Endodermal cell (in vitro differentiated cells): ENCODE measurements around the gene RASA2. TPM values are rescaled to one million over a fixed set of nuclear protein-coding genes. Genes with fewer than 3 reads are reported as not detected.

Source experiments
- DNase-seq: peaks from one replicate; pipeline ENCODE4 v3.0.0-alpha.2; 2017
- H3K27ac ChIP-seq: 2 replicates; pipeline ENCODE4 v1.5.1; 2013; ENCODE audit warnings: mild to moderate bottlenecking, low read depth, low read length, moderate library complexity
- H3K27me3 ChIP-seq: 2 replicates; pipeline ENCODE4 v1.6.1; 2013; ENCODE audit warnings: mild to moderate bottlenecking, low read length, moderate library complexity; ENCODE audit not compliant: insufficient read depth, control insufficient read depth, poor library complexity, severe bottlenecking
- H3K36me3 ChIP-seq: 2 replicates; pipeline ENCODE4 v1.7.0; 2013; ENCODE audit warnings: mild to moderate bottlenecking, low read length, moderate library complexity; ENCODE audit not compliant: control insufficient read depth, insufficient read depth
- H3K4me1 ChIP-seq: one replicate; pipeline ENCODE4 v1.7.0; 2013; ENCODE audit warnings: low read length; ENCODE audit not compliant: control insufficient read depth, insufficient read depth
- H3K4me3 ChIP-seq: 2 replicates; pipeline ENCODE4 v1.5.1; 2013; ENCODE audit warnings: mild to moderate bottlenecking, low read length, moderate library complexity
- H3K9ac ChIP-seq: 2 replicates; pipeline ENCODE4 v1.6.1; 2013; ENCODE audit warnings: mild to moderate bottlenecking, low read length, moderate library complexity; ENCODE audit not compliant: poor library complexity, severe bottlenecking; ENCODE audit errors: extremely low read depth
- H3K9me3 ChIP-seq: 2 replicates; pipeline ENCODE4 v1.6.1; 2013; ENCODE audit warnings: mild to moderate bottlenecking, low read length, moderate library complexity; ENCODE audit not compliant: control insufficient read depth
- H3K27ac Mint-ChIP-seq: 2 replicates; pipeline ENCODE4 v1.8.0; 2020; ENCODE audit warnings: mixed read lengths
- H3K27me3 Mint-ChIP-seq: 2 replicates; pipeline ENCODE4 v1.8.0; 2021; ENCODE audit warnings: mild to moderate bottlenecking, mixed read lengths; ENCODE audit not compliant: insufficient read depth
- H3K36me3 Mint-ChIP-seq: 2 replicates; pipeline ENCODE4 v1.8.0; 2020; ENCODE audit warnings: low read depth, mixed read lengths
- H3K4me1 Mint-ChIP-seq: 2 replicates; pipeline ENCODE4 v1.8.0; 2020; ENCODE audit warnings: mixed read lengths
- H3K4me3 Mint-ChIP-seq: 2 replicates; pipeline ENCODE4 v1.8.0; 2020; ENCODE audit warnings: mild to moderate bottlenecking, moderate library complexity, mixed read lengths
- H3K9me3 Mint-ChIP-seq: 2 replicates; pipeline ENCODE4 v1.8.0; 2020; ENCODE audit warnings: mild to moderate bottlenecking, mixed read lengths
- CTCF ChIP-seq: fragments of 200-600 bp; sonication (generic); conservative IDR thresholded peaks from 2 replicates; pipeline ENCODE4 v1.5.0; 2021; ENCODE audit warnings: antibody characterized with exemption, mild to moderate bottlenecking
- WGBS, 2 experiments: methylation state at CpG; one replicate each; pipeline versions ENCODE4 v1.1.5 to v1.1.7; 2013; ENCODE audit warnings: missing lambda C conversion rate in 2 of 2, mixed read lengths in 1 of 2; ENCODE audit not compliant: insufficient coverage in 1 of 2, insufficient read length in 1 of 2; 5-methylcytosine and 5-hydroxymethylcytosine counted together
- total RNA-seq, 2 donors: library from RNA; stranded (reverse); fragmentation: NEBNext Ultra II Directional in 1 of 2; extraction: Animal tissue kit (Norgen Biotek cat#: 25700) in 1 of 2; gene quantifications; 2 replicates in 1 of 2; 3 replicates in 1 of 2; pipeline ENCODE4 v1.2.1, GENCODE V29; 2021

RASA2 gene
- total RNA-seq, 2 donors from 2014 or later = 20.5 to 25.0 TPM

- WGBS, 2 experiments = 71 to 73% methylated on average over 3 of the region's 3 CpGs
- Mint-ChIP-seq H3K27me3 (no peaks in the 10 kb centered on the region), H3K27ac (no peak overlapping the region), H3K9me3 (peaks cover 8% of the 10 kb centered on the region), H3K4me1 (peaks cover 5% of the 10 kb centered on the region), H3K36me3 (no peaks in the 10 kb centered on the region), H3K4me3 (no peak overlapping the region)
- Histone ChIP-seq H3K9me3 (no peaks in the 10 kb centered on the region), H3K36me3 (no peaks in the 10 kb centered on the region), H3K4me1 (no peaks in the 10 kb centered on the region), H3K27me3 (no peaks in the 10 kb centered on the region), H3K4me3 (no peak overlapping the region), H3K27ac (no peak overlapping the region), H3K9ac (no peak overlapping the region)
- no peak for TF ChIP-seq CTCF
- DNase-seq = no peak
These were observed 163.0 kb downstream of the RASA2 start for GRCh38 chr3:141649871-141650270.

DNA sequence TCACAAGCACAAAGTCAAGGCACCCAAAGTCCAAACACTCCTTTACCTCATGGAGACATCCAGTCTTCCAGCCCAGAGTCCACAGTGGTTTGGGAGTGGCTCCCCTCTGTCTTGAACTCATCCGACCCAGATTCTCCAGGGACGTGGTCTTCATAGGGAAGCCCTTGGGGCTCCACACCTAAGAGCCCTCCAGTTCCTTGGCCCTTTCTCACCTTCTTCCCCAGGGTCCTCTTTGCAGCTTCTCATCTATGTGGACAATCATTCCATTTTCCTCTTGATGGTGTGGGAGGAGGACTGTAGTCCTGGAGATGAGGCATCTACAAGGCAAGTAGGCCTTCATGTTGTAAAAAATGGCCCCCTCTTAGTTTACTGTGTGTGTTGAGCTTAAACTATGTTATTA lies 164.0 kb downstream of the RASA2 start:
- peaks cover 8% of the 10 kb centered on the region for H3K9me3 Mint-ChIP-seq
- Histone ChIP-seq H3K36me3 (no peaks in the 10 kb centered on the region), H3K27me3 (no peaks in the 10 kb centered on the region), H3K27ac (no peak overlapping the region), H3K4me3 (no peak overlapping the region), H3K9ac (no peak overlapping the region), H3K4me1 (no peaks in the 10 kb centered on the region), H3K9me3 (no peaks in the 10 kb centered on the region)
- H3K36me3 Mint-ChIP-seq = no peaks in the 10 kb centered on the region
- TF ChIP-seq CTCF = no peak
- H3K4me1 Mint-ChIP-seq = peaks cover 5% of the 10 kb centered on the region
- WGBS, 2 experiments = 92% methylated on average over 2 of the region's 2 CpGs; no CpG with 5 or more reads in 1 of the 2 experiments
- no peaks in the 10 kb centered on the region for H3K27me3 Mint-ChIP-seq
- DNase-seq = no peak
- H3K4me3 Mint-ChIP-seq = no peak overlapping the region
- H3K27ac Mint-ChIP-seq = no peak overlapping the region

- Mint-ChIP-seq H3K4me1 (peaks cover 5% of the 10 kb centered on the region), H3K9me3 (peaks cover 8% of the 10 kb centered on the region)
- WGBS, 2 experiments = 86 to 90% methylated on average over 2 of the region's 2 CpGs
These were observed 164.6 kb downstream of the RASA2 start for GRCh38 chr3:141651409-141651808.

More at GRCh38 chr3:141651409-141651808, 164.6 kb downstream of the RASA2 start:
- DNase-seq = no peak
- H3K4me3 ChIP-seq = no peak overlapping the region
- no peak overlapping the region for H3K9ac ChIP-seq
- no peak overlapping the region for H3K4me3 Mint-ChIP-seq
- no peaks in the 10 kb centered on the region for H3K27me3 ChIP-seq
- no peaks in the 10 kb centered on the region for H3K36me3 Mint-ChIP-seq
- H3K27ac ChIP-seq = no peak overlapping the region
- H3K36me3 ChIP-seq = no peaks in the 10 kb centered on the region
- no peak overlapping the region for H3K27ac Mint-ChIP-seq
- H3K9me3 ChIP-seq = no peaks in the 10 kb centered on the region
- peaks cover 2% of the 10 kb centered on the region for H3K27me3 Mint-ChIP-seq
- H3K4me1 ChIP-seq = no peaks in the 10 kb centered on the region
- no peak for TF ChIP-seq CTCF
